GM19035 (cell line): ENCODE measurements around the gene KRT86.
"Not testable (repeated sequence)": the region's sequence is repeated elsewhere in the genome, so short reads cannot be mapped to it uniquely, and the experiment has no call there.

Source experiments
- ATAC-seq: cut with Tn5 transposase; IDR thresholded peaks from one replicate; pipeline ENCODE4 v1.9.1; 2021; ENCODE audit not compliant: unreplicated experiment

The KRT86 gene

DNA sequence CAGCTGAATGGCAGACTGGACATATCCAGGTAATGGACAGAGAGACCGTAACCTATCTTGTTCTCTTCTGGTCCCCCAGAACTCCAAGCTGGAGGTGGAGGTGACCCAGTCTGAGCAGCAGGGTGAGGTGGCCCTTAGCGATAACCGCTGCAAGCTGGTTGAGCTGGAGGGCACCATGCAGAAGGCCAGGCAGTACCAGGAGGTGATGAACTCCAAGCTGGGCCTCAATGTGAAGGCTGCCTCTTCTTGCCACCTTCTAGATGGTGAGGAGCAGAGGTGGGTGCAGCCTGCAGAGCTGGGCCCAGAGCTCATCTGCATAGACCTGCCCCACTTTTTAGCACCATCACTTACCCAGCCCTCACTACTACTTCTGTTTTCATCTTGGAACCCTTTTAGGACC, 7.2 kb upstream of the KRT86 start:
- ATAC-seq, result no peak

DNA sequence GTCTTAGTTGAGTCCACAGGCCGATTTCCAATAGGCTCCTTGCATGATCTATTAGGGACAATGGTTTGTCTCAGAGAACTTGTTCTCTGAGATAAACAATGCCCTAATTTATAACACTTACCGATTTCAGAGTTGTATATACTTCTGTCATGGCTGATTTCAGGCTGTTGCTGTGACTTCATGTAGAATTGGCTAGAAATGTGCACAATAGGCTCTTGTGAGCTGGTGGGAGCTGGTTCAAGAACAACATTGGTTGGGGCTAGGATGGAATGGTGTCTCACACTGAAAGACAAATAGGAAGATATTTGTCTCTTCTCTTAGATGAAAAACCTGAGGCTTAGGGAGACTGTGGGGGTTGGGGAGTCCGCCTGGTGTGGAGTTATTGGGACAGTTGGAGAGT, 6.7 kb upstream of the KRT86 start:
- ATAC-seq, result no peak

DNA sequence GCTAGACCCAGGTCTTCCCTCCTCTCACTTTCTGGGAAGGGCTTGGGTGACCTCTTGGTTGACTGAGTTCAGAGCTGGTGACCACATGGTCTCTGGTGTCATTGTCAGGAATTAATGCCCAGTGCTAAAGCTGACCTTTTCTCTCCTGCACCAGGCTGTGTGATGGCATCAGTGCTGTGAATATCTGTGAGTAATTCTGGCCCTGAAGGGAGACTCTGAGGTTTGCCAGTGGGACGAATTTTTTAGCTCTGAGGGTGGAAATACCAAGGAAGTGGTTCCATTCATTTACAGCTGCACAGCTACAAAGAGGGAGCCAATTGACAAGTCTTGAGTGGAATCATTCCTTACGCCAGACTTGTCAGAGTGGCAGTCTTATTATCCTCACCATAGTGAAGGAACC, 6.2 kb upstream of the KRT86 start:
- no peak for ATAC-seq

DNA sequence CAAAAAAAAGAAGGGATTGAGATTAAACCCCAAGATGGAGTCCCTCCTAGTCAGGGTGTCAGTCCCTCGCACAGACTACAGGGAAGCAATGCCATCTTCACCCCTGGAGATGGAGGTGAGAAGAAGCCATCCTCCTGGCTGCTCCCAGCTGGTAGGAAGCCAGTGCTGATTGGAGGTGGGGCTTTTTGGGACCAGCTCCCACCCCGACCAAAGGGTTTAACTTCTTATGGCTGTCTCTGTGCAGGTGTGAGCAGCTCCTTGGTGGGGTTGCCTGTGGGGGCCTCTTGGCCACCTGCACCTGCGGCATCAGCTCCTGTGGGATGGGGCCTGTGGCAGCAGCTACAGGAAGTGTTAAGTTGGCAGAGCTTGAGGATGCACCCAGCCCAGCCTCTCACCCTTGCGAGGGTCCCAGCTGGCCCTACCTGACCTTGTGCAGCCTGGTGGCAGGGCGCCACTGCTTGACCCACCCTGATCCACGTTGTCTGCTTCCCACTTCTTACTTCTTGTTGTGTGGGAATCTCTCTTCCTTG, 3.8 kb upstream of the KRT86 start:
- no peak for ATAC-seq

DNA sequence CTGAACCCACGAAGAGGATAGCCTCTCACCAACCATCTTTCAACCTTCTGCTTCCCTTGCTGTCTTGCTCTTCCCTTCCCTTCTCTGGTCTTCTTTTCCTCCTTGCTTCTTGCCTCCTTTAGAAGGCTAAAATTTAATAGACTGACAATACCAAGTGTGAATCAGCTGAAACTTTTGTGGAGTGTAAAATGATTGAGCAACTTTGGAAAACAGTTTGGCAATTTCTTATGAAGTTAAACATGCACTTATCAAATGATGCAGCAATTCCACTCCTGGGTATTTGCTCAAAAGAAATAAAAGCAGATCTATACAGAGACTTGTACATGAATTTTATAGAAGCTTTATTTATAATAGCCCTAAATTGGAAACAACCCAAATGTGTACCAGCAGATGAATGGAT, 3.3 kb upstream of the KRT86 start:
- no peak for ATAC-seq

DNA sequence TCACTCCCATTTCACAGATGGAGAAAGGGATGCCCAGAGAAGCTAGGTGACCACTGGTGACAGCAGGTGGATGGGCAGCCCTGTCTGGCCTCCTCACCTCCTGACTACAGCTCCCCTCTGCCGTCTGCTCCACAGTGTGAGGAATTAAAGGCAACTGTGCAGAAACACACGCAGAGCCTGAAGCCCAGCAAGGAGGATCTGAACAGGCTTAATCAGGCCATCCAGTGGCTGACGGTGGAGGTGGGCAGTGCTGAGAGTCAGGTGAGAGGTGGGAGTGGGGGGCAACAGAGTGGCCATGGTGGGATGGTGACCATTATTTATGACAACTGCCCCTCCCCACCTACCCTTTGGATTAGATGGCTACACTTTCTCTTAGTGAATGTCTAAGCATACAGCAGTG, 1.2 kb downstream of the KRT86 start:
- ATAC-seq, result no peak

DNA sequence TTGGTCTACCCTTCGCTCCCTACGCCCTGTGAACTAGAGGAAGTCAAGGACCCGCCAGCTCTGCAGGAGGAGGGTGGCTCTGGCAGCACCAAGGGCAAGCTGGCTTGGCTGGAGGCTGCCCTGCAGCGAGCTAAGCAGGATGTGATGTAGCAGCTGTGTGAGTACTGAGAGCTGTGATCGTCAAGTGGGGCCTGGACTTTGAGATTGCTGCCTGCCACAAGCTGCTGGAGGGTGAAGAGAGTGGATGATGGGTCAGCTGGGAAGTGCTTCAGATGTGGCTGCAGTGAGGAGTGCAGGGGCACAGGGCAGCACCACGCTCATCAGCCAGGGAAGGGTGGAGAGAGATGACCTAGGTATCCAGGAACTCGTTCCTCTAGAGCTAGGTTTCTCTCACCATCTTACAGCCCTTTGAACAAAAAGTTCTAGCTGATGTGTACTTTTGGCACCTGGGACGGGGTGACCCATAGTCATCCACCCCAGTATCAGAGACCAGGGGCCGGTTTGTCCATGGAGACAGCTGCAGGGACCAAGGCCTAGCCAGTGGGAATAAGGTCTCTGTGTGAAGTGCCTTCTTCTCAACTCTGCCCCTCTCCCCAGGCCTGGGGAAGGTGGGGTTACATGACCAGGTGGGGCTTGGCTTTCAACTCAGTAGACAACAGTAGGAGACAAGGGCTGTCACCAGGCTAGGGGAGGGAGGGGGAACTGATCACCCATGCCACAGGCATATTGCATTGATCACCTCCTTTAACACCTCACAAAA, 3.2 kb downstream of the KRT86 start:
- no peak for ATAC-seq

DNA sequence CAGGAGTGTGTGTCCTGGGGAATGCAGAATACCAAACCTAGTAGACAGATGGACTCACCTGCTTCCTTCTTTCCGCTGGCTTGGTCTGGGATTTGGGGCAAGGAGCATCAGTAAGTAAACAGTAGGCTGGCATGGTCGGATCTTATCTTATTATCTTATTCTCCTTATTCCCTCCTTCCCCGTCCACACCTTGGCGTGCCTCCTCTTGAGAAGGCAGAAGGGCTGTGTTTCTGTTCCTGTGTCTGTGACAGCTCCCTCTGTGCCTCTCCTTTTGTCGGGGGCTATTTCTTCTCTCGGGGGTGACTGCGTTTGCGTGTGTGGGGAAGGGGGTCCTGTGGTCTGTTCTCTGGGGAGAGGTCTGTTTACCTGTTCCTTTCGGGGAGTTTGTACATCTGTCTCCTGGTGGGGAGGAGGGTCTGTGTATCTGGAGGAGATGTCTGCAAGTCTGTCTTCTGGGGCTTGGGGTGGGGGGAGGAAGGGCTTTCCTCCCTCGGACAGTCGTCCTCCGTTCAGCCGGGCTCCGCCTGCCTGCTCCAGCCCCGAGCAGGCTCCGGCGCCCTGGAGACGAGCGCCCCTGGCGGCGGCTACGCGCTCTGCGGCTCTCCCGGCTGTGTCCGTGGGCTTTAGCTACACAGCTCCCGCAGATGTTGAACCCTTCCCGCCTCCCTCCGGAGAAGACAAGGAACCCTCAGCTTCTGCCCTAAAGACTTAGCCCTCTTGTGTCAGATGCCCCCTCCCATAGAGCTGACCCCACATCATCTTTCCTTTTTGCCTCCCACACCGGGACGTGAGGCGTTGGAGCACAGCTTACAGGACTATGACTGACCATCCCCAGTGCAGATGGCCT, 4.4 kb downstream of the KRT86 start:
- peak; percentile 73 for ATAC-seq

DNA sequence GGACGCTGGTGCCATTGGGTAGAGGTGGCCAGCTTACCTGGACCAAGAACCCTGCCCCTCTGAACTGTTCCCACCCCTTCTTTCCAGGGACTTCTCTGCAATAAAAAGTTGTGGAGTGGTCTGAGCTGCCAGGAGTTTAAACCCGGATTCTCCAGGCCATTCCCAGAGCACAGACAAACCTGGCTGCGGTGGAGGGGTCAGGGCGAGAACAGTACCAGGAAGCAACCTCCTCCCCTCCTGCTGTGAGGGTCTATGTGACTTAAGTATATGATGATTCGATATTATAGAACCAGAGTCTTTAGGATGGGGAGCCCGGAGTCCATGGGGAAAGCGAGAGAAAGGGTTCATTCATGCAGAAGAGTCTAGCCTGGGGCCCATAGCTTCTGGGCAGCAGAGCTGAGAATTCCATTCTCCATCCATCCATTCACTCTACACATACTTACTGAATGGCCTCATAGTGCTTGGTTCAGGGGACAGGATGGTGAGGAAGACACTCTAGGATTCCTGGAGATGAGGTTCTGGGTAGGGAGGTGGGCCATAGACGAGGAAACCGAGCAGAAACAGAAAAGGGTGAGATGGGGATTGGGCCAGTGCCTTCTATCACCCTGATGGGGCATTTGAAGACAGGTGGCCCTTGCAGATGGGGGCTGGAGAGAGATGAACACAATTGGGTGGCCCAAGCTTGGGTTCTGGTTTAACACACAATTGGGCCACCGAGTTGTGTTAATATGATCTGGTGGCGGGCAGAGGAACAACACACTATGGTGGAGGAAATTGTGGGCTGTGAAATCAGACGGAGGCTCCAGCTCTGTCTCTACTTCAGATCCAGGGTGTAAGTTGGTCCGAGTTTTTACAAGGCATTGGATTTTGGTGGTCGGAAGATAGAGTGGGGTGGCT, 5.2 kb downstream of the KRT86 start:
- no peak for ATAC-seq

DNA sequence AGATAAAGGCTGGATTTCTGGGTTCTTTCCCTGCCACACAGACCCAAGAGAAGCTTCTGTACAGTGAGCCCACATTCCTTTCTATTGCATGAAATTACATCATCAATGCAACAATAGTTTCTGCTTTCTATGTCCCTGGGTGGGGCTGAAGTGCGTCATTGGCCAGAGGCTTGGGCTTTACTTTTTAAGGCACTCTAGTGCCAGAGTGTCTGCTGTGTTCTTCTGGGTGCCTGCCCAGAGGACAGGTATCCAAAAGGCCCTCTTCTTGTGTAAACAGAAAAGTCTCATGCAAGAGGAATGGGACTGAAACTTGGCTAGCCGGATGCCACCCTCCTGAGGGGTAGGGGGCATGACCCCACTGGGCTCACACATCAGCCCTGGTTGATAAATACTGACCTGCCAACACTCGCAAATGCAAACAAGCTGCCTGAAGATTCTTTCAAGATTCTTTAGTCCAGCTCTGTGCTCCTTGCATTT, 5.9 kb downstream of the KRT86 start:
- no peak for ATAC-seq

DNA sequence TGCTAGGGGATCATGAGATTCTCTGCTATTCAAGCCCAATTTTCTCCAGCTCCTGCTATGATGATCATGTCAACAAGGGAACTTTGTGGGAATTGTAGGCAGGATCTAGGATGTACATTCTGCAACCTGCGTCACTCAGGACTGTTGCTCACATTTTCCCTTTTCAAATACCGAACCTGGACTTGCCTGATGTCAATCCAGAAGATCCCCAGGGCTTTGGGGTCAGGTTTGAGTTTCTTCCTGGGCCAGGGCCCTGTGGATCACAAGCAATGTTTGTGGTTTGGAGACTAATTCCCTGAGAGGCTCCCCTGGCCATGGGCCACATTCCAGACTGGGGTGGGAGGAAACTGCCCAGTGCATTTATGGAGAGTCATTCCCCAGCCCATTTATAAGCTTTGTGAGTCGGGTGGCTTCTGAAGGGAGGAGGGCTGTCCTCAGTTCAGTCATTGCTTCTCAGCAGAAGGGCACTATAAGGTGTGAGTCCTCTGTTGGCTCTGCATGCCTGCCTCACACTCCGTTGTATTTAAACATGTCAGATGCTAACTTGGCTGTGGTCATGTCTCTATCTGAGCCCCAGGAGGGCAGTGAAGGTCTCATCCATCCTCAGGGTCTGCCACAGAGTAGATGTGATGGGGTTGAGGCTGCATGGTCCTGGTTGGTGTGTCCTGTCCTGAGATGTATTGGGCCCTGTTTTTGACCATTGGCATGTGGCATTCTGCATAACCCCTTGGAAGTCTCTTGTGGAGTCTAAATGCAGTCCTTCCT, 6.5 kb downstream of the KRT86 start:
- no peak for ATAC-seq

DNA sequence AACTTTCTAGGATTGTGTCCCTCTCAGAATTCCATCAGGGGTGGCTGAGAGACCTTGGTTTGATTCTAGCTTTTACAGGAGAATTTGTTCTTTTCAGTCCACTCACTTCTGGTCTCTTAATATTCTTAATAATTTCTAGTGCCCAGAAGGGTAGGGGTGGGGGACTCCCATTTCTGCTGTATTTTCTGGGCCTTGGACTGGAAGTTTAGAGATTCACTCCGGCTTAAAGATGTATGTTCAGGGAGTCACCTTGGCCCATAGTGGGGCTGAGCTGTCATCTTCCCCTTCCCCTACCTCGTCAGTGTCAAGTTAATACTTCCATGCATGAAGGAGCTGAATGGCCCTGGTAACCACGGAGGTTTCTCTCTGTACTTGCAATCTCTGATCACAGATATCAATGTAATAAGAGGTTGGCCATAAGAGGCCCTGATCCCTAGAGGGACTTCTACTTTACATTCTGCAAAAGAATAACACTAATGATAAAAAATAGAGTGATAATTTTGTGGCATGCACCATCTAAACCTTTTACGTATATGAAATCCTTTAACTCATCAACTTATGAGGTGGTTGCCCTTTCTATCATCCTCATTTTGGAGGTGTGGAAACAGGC, 10.2 kb downstream of the KRT86 start:
- ATAC-seq, result no peak

DNA sequence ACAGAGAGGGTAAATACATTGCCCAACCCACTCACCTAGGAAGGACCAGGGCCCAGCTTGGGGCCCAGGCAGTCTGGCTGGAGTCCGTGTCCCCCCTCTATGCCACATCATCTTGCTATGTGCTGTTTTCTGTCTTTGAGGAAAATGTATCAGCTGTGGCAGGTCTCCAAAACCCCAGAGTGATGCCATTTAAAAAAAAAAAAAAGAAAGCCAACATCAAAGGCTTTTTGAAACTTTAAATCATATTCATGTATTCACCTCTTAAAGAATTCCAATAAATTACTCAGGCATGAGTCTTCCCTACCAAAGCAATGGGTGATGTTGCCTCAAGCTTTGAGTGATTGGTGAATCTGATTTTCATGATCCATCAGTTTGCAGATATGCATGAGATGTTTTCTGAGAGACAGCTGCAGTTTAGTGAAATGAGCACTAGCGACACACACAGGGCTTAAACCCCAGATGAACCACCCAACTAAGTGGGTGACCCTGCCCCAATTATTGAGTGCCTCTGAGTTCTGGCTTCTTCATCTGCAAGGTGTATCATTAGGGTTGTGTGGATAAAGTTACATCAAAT, 10.8 kb downstream of the KRT86 start:
- no peak for ATAC-seq

DNA sequence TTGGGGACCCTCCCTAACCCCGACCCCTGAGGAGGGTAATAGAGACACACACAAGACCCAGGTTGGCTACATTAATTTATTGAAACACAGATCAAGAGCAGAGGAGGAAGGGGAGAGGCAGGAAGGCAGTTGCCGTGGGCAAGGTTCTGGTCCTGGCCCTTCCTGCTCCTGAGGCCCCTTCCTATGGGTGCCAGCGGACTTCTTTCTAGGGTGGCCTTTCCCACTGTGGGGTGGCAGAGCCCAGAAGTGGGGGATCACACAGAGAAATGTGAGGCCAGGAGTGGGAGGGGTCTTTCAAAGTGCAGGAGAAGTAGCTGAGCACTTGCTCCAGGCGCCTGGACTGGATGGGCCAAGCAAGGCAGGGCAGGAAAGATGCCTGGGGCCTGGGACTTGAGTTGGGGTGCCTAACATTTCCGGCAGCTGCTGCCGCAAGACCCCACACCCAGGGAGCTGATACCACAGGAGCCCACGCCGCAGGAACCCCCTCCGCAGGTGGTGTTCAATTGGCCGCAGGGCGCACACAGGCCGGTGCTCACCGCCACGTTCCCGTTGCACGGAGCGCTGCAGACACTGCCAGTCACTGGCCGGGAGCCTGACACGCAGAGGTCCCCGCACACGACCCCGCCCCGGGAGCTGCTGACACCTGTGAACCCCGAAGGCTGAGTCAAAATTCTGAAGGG, 11.5 kb downstream of the KRT86 start:
- ATAC-seq, result no peak

DNA sequence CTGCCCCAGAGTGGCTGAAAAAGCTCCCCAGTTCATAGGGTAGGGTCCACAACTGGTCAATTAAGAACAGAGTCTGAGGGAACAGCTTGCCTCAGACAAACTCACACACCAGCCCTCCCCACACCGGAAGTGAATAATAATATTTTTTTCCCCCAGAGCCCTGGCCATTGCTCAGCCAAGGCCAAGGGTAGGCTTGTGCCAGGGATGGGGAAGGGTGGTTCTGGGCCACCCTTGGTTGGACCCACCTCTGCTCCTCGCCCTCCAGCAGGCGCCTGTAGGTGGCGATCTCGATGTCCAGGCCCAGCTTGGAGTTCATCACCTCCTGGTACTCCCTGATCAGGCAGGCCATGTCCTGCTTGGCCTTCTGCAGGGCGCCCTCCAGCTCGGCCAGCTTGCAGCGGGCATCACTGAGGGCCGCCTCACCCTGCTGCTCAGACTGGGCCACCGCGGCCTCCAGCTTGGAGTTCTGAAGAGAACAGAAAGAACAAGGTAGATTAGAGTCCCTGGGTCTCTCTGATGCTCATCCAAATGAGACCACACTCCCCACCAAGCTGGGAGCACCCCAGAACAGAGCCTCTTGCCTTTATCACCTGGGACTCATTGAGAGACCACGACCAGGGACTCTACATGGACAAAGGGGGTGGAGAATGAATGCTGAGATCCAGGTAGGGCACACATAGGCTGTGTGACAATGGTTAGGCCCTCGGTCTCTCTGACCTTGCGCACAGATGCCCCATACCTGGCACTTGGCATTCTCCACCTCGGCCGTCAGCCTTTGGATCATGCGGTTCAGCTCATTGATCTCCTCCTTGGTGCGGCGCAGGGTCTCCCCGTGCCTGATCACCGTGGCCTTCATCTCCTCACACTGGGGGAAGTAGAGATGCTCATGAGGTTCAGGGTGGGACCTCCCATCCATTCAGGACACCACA, 12.7 kb downstream of the KRT86 start:
- not testable (repeated sequence) for ATAC-seq

DNA sequence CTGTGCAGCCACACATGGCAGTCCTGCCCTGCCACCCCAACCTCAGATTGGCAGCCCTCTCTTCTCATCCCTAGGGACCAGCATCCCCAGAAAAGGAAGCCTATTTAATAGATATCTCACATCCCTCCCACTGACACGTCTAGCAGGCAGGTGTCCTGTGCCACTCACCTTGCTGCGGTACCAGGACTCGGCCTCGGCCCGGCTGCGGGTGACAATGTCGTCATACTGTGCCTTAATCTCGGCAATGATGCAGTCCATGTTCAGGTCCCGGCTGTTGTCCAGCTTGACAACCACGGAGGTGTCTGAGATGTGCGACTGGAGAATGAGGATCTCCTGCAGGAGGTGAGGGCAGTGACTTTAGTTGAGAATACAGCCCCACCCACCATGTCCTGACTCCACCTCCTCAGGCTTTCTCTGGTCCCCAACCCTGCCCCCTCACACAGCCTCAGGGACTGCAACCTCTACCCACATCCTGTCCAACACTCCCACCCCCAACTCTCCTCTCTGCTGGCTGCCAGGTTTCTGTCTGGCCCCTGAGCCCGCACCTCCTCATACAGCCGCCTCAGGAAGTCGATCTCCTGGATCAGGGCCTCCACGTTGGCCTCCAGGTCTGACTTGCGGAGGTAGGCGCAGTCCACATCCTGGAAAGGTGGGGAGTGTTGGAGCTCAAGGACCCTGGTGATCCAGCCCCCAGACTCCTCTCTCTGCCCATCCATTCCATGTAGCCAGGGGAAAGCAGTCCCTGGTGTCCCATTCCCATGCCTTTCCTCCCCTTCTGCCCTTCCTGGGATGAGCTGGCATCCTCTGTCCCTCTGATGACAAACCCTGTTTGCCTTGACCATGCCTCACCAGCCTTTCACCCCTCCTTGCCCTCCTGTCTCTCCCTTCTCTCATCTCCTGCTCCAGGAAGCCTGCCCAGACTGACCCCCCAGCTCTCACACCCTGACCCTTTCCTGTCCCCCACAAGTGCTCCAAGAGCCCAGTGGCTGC, 13.7 kb downstream of the KRT86 start:
- peak; percentile 76 for ATAC-seq
